WTC11 (cell line): Measurements from ENCODE around the gene ADCY1. TPM values are rescaled to one million over a fixed set of nuclear protein-coding genes. Genes with fewer than 3 reads are reported as not detected.

Experiments used
- ATAC-seq: fragments of 200-7000 bp; cut with Tn5 transposase; 2 replicates; pipeline ENCODE4 v1.10.0; 2021; ENCODE audit warnings: mild to moderate bottlenecking, moderate library complexity
- CTCF ChIA-PET: fragments of 300-600 bp; sonication (Branson Sonifier 250); formaldehyde crosslinking; loops from one replicate; lab custom pipeline; 2021; ENCODE audit warnings: antibody characterized with exemption; lab: Charles Lee
- POLR2A ChIA-PET: fragments of 350-600 bp; sonication (Branson Sonifier 250); formaldehyde crosslinking; loops from one replicate; lab custom pipeline; 2021; ENCODE audit warnings: antibody characterized with exemption; lab: Charles Lee
- DNase-seq: peaks from one replicate; pipeline ENCODE4 v3.0.0; 2021; ENCODE audit warnings: low spot score
- H3K27ac Mint-ChIP-seq: 2 replicates; pipeline ENCODE4 v1.8.0; 2021; ENCODE audit warnings: mixed read lengths
- H3K27me3 Mint-ChIP-seq: 2 replicates; pipeline ENCODE4 v1.8.0; 2021; ENCODE audit warnings: low read depth, mild to moderate bottlenecking, moderate library complexity, mixed read lengths
- H3K36me3 Mint-ChIP-seq: 2 replicates; pipeline ENCODE4 v1.8.0; 2021; ENCODE audit warnings: mixed read lengths
- H3K4me1 Mint-ChIP-seq: 2 replicates; pipeline ENCODE4 v1.8.0; 2022; ENCODE audit warnings: mixed read lengths
- H3K4me3 Mint-ChIP-seq: 2 replicates; pipeline ENCODE4 v1.8.0; 2021; ENCODE audit warnings: mild to moderate bottlenecking, moderate library complexity, mixed read lengths
- H3K9me3 Mint-ChIP-seq: 2 replicates; pipeline ENCODE4 v1.8.0; 2021; ENCODE audit warnings: mixed read lengths
- CREB1 ChIP-seq: sonication (generic); formaldehyde crosslinking; IDR thresholded peaks from 2 replicates; pipeline ENCODE4 v1.8.0; 2023; ENCODE audit warnings: mild to moderate bottlenecking, missing genetic modification reagents
- ERG ChIP-seq: fragments of 250-450 bp; sonication (Bioruptor Pico); IDR thresholded peaks from 2 replicates; pipeline ENCODE4 v1.8.0; 2021; ENCODE audit warnings: mild to moderate bottlenecking
- FOXJ3 ChIP-seq: sonication (generic); formaldehyde crosslinking; IDR thresholded peaks from 2 replicates; pipeline ENCODE4 v1.9.0; 2021; ENCODE audit warnings: missing genetic modification reagents, mild to moderate bottlenecking, borderline replicate concordance
- FOXK1 ChIP-seq: sonication (generic); formaldehyde crosslinking; IDR thresholded peaks from 2 replicates; pipeline ENCODE4 v1.8.0; 2022; ENCODE audit warnings: mild to moderate bottlenecking, moderate library complexity, missing genetic modification reagents
- HMGA2 ChIP-seq: fragments of 250-450 bp; sonication (Bioruptor Pico); IDR thresholded peaks from 2 replicates; pipeline ENCODE4 v1.4.0; 2021; ENCODE audit warnings: mild to moderate bottlenecking, moderate library complexity
- IRF2 ChIP-seq: sonication (generic); formaldehyde crosslinking; IDR thresholded peaks from 2 replicates; pipeline ENCODE4 v1.8.0; 2022; ENCODE audit warnings: low read depth, missing genetic modification reagents, borderline replicate concordance
- JAZF1 ChIP-seq: fragments of 250-450 bp; sonication (Bioruptor Pico); IDR thresholded peaks from 2 replicates; pipeline ENCODE4 v1.9.0; 2021; ENCODE audit warnings: moderate library complexity, mild to moderate bottlenecking, inconsistent platforms
- NFE2L1 ChIP-seq: sonication (generic); formaldehyde crosslinking; IDR thresholded peaks from 2 replicates; pipeline ENCODE4 v1.8.1; 2023; ENCODE audit warnings: missing genetic modification reagents
- TEAD4 ChIP-seq: sonication (generic); formaldehyde crosslinking; IDR thresholded peaks from 2 replicates; pipeline ENCODE4 v1.8.0; 2022; ENCODE audit warnings: mild to moderate bottlenecking, missing genetic modification reagents
- ZMAT4 ChIP-seq: fragments of 250-450 bp; sonication (Bioruptor Pico); IDR thresholded peaks from 2 replicates; pipeline ENCODE4 v1.9.0; 2021; ENCODE audit warnings: mild to moderate bottlenecking
- ZNF232 ChIP-seq: sonication (generic); formaldehyde crosslinking; IDR thresholded peaks from 2 replicates; pipeline ENCODE4 v1.8.0; 2022; ENCODE audit warnings: mild to moderate bottlenecking, missing genetic modification reagents
- ZNF671 ChIP-seq: fragments of 250-450 bp; sonication (Bioruptor Pico); IDR thresholded peaks from 2 replicates; pipeline ENCODE4 v1.8.0; 2021; ENCODE audit warnings: mild to moderate bottlenecking
- total RNA-seq: library from RNA; stranded (reverse); gene quantifications from 3 replicates; pipeline ENCODE4 v1.2.3, GENCODE V29; 2021
- TF ChIP-seq, protein P1 (sequence below): sonication (generic); formaldehyde crosslinking; IDR thresholded peaks from 2 replicates; pipeline ENCODE4 v1.8.1; 2023; ENCODE audit warnings: mild to moderate bottlenecking, moderate library complexity, missing genetic modification reagents
- TF ChIP-seq, protein P2 (sequence below): sonication (generic); formaldehyde crosslinking; IDR thresholded peaks from 2 replicates; pipeline ENCODE4 v1.8.1; 2022; ENCODE audit warnings: mild to moderate bottlenecking, moderate library complexity, missing genetic modification reagents
- TF ChIP-seq, protein P3 (sequence below): sonication (generic); formaldehyde crosslinking; conservative IDR thresholded peaks from 2 replicates; pipeline ENCODE4 v1.8.1; 2022; ENCODE audit warnings: mild to moderate bottlenecking, missing genetic modification reagents

Gene ADCY1
- total RNA-seq, 1 experiment from 2014 or later, result 29.0 TPM

- H3K4me1 Mint-ChIP-seq, result peaks cover 56% of the 10 kb centered on the region
- peak overlapping the region; percentile 81 for H3K4me3 Mint-ChIP-seq
- peak; percentile 8 for ATAC-seq
- ChIA-PET POLR2A (no interaction called here), CTCF (interaction anchor here (1.4 to 1.9 kb wide), 2 partner anchors 11 to 346 kb away, joined by 4 to 5 read pairs; no protein-coding TSS in a partner anchor)
- no peak for TF ChIP-seq NFE2L1 (CRISPR knock-in tag)
- TF ChIP-seq, all 79 proteins: peak for 0
- Mint-ChIP-seq H3K27me3 (peaks cover 48% of the 10 kb centered on the region), H3K36me3 (no peaks in the 10 kb centered on the region), H3K9me3 (peaks cover 10% of the 10 kb centered on the region), H3K27ac (no peak overlapping the region)
- peak; percentile 25 for DNase-seq
Observed at GRCh38 chr7:45575501-45576248, 1.5 kb downstream of the ADCY1 start.

GRCh38 chr7:45576249-45576929 is 2.2 kb downstream of the ADCY1 start:
- DNase-seq, result no peak

DNA sequence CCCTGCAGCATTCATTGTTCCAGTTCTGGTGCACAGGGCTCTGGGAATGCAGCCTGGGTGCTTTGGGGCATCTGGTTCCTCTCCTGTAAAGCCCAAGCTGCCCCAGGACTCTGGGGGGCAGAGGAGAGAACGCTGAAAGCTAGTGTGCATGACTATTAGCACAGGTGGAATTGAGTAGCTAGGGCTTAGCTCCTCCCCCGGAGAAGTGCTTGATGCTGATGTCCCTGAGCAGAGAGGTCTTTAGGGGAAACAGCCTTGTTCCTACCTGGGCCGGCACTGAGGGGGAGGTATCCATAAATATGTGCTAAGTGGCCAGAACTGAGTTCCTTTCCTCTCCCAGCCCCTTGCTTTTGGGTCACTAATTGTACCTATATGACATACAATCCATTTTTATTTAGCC is 3.9 kb downstream of the ADCY1 start:
- no peak; the same call in 1 of the 2 replicates for ATAC-seq
- no peak for TF ChIP-seq FOXK1 (CRISPR knock-in tag)
- no peak for TF ChIP-seq IRF2 (CRISPR knock-in tag)
- TF ChIP-seq, all 79 proteins: peak for 0
- Mint-ChIP-seq H3K4me1 (peaks cover 74% of the 10 kb centered on the region), H3K4me3 (no peak overlapping the region), H3K27ac (no peak overlapping the region), H3K27me3 (peaks cover 28% of the 10 kb centered on the region), H3K36me3 (no peaks in the 10 kb centered on the region), H3K9me3 (no peaks in the 10 kb centered on the region)
- POLR2A ChIA-PET, result interaction anchor here (1.2 to 1.4 kb wide), 2 partner anchors 16 to 78 kb away, joined by 3 read pairs; no protein-coding TSS in a partner anchor
- DNase-seq, result no peak
- CTCF ChIA-PET, result interaction anchor here (0.9 to 1.0 kb wide), 2 partner anchors 39 to 85 kb away, joined by 3 to 4 read pairs; no protein-coding TSS in a partner anchor

More at GRCh38 chr7:45576249-45576929, 2.2 kb downstream of the ADCY1 start:
- Mint-ChIP-seq H3K36me3 (no peaks in the 10 kb centered on the region), H3K4me3 (peak overlapping the region; percentile 81), H3K4me1 (peaks cover 61% of the 10 kb centered on the region), H3K9me3 (peaks cover 3% of the 10 kb centered on the region), H3K27ac (no peak overlapping the region), H3K27me3 (peaks cover 44% of the 10 kb centered on the region)
- no peak for ATAC-seq
- CTCF ChIA-PET, result interaction anchor here (0.8 kb wide), 1 partner anchor 87 kb away, joined by 3 read pairs; no protein-coding TSS in a partner anchor
- POLR2A ChIA-PET, result no interaction called here
- no peak for TF ChIP-seq ZMAT4 (CRISPR knock-in tag)
- TF ChIP-seq, protein P1, sequence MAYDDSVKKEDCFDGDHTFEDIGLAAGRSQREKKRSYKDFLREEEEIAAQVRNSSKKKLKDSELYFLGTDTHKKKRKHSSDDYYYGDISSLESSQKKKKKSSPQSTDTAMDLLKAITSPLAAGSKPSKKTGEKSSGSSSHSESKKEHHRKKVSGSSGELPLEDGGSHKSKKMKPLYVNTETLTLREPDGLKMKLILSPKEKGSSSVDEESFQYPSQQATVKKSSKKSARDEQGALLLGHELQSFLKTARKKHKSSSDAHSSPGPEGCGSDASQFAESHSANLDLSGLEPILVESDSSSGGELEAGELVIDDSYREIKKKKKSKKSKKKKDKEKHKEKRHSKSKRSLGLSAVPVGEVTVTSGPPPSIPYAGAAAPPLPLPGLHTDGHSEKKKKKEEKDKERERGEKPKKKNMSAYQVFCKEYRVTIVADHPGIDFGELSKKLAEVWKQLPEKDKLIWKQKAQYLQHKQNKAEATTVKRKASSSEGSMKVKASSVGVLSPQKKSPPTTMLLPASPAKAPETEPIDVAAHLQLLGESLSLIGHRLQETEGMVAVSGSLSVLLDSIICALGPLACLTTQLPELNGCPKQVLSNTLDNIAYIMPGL (CRISPR knock-in tag), result no peak
- no peak for TF ChIP-seq ZNF671
- no peak for TF ChIP-seq TEAD4 (CRISPR knock-in tag)
- no peak for TF ChIP-seq FOXJ3 (CRISPR knock-in tag)
- no peak for TF ChIP-seq JAZF1 (CRISPR knock-in tag)
- no peak for TF ChIP-seq NFE2L1 (CRISPR knock-in tag)
- no peak for TF ChIP-seq ZNF232 (CRISPR knock-in tag)

- CTCF ChIA-PET, result interaction anchor here (0.9 to 1.0 kb wide), 2 partner anchors 39 to 85 kb away, joined by 3 to 4 read pairs; no protein-coding TSS in a partner anchor
- no peak overlapping the region for H3K27ac Mint-ChIP-seq
- H3K4me3 Mint-ChIP-seq, result no peak overlapping the region
- H3K9me3 Mint-ChIP-seq, result no peaks in the 10 kb centered on the region
- peaks cover 74% of the 10 kb centered on the region for H3K4me1 Mint-ChIP-seq
- no peak for ATAC-seq
- TF ChIP-seq ZNF232 (CRISPR knock-in tag) (no peak), HMGA2 (CRISPR knock-in tag) (no peak), CREB1 (CRISPR knock-in tag) (no peak), ERG (CRISPR knock-in tag) (no peak), ZMAT4 (CRISPR knock-in tag) (no peak)
- TF ChIP-seq, protein P2, sequence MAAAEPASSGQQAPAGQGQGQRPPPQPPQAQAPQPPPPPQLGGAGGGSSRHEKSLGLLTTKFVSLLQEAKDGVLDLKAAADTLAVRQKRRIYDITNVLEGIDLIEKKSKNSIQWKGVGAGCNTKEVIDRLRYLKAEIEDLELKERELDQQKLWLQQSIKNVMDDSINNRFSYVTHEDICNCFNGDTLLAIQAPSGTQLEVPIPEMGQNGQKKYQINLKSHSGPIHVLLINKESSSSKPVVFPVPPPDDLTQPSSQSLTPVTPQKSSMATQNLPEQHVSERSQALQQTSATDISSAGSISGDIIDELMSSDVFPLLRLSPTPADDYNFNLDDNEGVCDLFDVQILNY, result no peak
- TF ChIP-seq, protein P3, sequence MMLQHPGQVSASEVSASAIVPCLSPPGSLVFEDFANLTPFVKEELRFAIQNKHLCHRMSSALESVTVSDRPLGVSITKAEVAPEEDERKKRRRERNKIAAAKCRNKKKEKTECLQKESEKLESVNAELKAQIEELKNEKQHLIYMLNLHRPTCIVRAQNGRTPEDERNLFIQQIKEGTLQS (CRISPR knock-in tag), result no peak
- TF ChIP-seq, all 79 proteins: peak for 0
- Mint-ChIP-seq H3K27me3 (peaks cover 24% of the 10 kb centered on the region), H3K36me3 (no peaks in the 10 kb centered on the region)
- no peak for DNase-seq
- POLR2A ChIA-PET, result interaction anchor here (1.2 to 1.4 kb wide), 2 partner anchors 17 to 79 kb away, joined by 3 read pairs; no protein-coding TSS in a partner anchor
Observed at GRCh38 chr7:45578467-45578866, 4.3 kb downstream of the ADCY1 start.
